ENCODE results near the gene TEAD2.
A peak's percentile ranks its signal among the peaks of the same experiment; 100 is the strongest.
"Not testable (repeated sequence)": the region's sequence is repeated elsewhere in the genome, so short reads cannot be mapped to it uniquely, and the experiment has no call there.

The TEAD2 gene

GRCh38 chr19:49383599-49383998 is 21.4 kb upstream of the TEAD2 start:
- no peak for DNase-seq

- no peak for DNase-seq
These were observed 20.4 kb upstream of the TEAD2 start for GRCh38 chr19:49382639-49383038.

GRCh38 chr19:49380391-49380790 is 18.2 kb upstream of the TEAD2 start:
- DNase-seq = no peak

GRCh38 chr19:49378512-49378911 is 16.3 kb upstream of the TEAD2 start:
- no peak for DNase-seq

- no peak for DNase-seq
These were observed 12.6 kb upstream of the TEAD2 start for GRCh38 chr19:49374665-49375434.

- DNase-seq = not testable (repeated sequence)
These were observed 11.0 kb upstream of the TEAD2 start for GRCh38 chr19:49373174-49373573.

- no peak for DNase-seq
These were observed 9.0 kb upstream of the TEAD2 start for GRCh38 chr19:49371184-49371583.

GRCh38 chr19:49368711-49369358 is 6.6 kb upstream of the TEAD2 start:
- no peak for DNase-seq

GRCh38 chr19:49366110-49366509 is 3.9 kb upstream of the TEAD2 start:
- no peak for DNase-seq

- no peak for DNase-seq
These were observed 2.0 kb upstream of the TEAD2 start for GRCh38 chr19:49364083-49364737.

- DNase-seq = peak in 1 of 2 donors; percentile 81
These were observed 1.3 kb upstream of the TEAD2 start, which contains the start of gene DKKL1 for GRCh38 chr19:49363268-49364082. DKKL1 (plus strand) TSS chr19:49363877; CDS start chr19:49363999, 122 bp downstream.

- DNase-seq = no peak
These were observed 682 bp upstream of the TEAD2 start for GRCh38 chr19:49362929-49363267.

GRCh38 chr19:49361438-49362047 is 673 bp downstream of the TEAD2 start:
- no peak for DNase-seq

GRCh38 chr19:49359851-49360820 is 2.1 kb downstream of the TEAD2 start:
- DNase-seq = no peak

- no peak for DNase-seq
These were observed 5.0 kb downstream of the TEAD2 start for GRCh38 chr19:49357186-49357585.

- no peak for DNase-seq
These were observed 5.8 kb downstream of the TEAD2 start for GRCh38 chr19:49356382-49356781.

GRCh38 chr19:49355909-49356353 is 6.3 kb downstream of the TEAD2 start:
- no peak for DNase-seq

GRCh38 chr19:49349567-49349966 is 12.6 kb downstream of the TEAD2 start:
- DNase-seq = no peak

GRCh38 chr19:49348305-49349189 is 13.7 kb downstream of the TEAD2 start:
- DNase-seq = no peak

GRCh38 chr19:49347835-49348234 is 14.4 kb downstream of the TEAD2 start:
- DNase-seq = no peak
